Raji (cell line): ENCODE data around the gene SLC11A2.

Experiments used
- POLR2A ChIP-seq: IDR thresholded peaks from 2 replicates; pipeline ENCODE4 v1.6.1; 2011; ENCODE audit warnings: low read depth, low read length, control low read depth; ENCODE audit not compliant: insufficient read depth

The SLC11A2 gene

DNA sequence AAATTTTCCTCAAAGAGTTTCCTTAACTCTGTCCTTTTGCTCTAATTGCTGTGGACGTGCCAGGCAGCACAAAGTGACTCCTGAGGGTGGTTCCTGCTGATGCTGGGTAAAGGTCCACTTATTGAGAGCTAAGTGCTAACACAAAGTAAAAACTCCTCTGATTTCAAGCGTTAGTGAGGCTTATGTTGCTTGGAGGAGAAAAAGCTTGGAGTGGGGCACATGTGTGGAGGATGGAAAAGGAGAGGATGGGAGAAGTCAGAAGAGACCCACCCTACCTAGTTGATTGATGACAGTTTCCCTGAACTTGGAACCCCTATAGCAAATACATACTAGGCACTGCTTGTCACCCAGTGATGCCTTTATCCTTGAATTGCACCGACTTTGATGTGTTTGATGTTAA is 10.1 kb upstream of the SLC11A2 start:
- TF ChIP-seq POLR2A, result no peak

DNA sequence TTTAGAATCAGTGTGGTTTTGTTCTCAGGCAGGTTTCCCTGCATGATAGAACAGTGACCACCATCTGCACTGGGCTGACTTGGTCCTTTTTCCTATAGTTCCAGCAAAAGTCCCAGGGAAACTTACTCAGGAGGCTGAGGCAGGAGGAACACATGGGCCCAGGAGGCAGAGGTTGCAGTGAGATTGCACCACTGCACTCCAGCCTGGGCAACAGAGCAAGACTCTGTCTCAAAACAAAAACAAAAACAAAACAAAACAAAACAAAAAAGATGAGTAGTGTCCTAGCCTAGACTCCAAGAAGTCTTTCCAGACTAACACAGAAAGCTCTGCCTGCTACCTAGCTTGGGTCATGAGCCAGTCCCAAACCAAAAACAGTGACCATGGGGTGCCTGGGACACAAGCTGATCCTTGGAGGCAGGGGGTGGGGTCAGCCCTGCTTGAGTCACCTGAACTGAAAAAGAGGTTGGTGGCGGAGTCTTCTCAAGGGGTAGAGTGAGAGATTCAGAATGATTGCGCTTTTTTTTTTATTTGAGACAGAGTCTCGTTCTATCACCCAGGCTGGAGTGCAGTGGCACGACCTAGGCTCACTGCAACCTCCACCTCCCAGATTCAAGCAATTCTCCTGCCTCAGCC is 7.4 kb upstream of the SLC11A2 start:
- no peak for TF ChIP-seq POLR2A

DNA sequence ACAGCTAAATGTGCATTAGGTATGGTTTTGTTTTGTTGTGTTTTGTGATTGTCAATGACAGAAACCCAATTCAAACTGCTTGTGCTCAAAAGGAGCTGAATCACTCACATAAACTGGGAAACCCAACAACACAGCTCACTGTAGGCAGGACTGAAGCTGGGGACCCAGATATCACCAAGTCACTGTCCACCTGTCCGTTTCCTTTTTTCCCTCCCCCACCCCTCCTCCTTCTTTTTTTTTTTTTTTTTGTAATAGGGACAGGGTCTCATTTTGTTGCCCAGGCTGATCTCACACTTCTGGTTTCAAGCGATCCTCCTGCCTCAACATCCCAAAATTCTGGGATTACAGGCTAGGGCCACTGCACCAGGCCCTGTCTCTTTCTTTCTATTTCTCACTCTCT is 6.9 kb upstream of the SLC11A2 start:
- no peak for TF ChIP-seq POLR2A

DNA sequence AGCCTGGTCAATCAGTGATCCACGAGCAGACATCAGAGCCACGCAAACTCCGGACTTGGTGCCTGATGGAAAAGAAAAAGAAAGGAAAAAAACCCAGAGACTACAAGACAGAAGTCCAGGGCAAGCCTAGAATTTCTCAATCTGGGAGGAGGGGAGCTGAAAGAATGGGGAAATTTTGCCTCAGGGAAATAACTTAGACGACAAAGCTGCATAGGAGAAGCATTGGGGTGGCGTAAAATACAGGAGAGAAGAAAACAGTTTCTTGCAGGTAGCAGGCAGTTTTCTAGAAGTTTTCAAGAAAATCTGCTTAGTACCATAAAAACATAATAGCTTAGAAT is 2.6 kb upstream of the SLC11A2 start:
- TF ChIP-seq POLR2A, result no peak

DNA sequence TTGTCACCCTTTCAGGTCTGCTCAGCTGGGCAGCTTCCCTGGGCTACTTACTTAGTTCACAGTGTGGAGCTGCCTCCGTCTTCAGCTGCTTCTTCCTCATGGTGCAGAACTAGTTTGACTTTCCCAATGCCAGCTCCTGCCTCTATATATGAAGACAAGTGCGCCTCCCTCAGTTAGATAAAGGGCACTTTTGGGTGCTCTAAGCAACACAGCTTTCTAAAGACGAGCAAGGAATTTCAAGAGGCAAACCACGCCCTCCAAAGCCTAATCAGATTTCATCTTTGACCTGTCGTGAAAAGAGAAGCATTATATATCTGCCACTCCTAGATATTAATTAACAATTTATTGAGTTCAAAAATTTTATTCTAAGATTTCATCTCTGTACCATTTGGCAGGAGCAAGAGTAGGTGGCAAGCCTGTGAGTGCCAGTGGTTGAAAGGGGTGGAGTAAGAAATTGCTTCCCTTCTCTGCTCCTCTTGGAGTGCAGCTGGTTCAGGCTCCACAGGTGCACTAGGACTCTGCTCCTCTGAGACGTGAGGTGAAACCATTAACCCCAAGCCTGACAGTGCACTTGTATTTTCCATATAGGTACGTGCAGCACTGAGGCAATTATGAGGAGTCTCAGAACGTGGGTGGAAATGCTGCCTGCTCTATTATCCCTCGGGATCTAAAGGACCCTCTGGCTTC is 2.1 kb upstream of the SLC11A2 start:
- 0 out of 2 replicates have a peak, but pooled peaks have one; percentile 17 for TF ChIP-seq POLR2A

DNA sequence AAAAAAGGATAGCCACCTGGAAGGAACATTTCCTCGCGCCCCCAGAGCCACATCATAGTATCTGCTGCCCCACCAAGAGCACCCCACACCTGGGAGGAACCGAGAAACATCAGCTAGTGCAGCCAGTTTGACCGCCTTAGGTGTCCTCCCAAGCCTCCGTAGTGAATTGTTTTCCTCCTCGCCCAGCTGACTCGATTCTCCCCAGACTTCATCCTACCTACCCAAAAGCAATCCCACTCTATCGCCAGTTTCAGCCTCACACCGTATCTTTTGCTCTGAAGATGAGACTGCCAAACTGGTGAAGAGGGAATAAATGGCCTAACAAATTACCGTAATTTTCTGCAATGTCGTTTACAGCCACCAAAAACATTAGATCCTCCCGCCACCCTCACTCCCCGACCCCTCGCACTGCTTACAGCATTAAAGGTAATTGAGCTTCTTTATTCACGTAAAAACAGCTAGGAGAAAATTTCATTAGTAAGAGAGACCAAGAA is 1.2 kb upstream of the SLC11A2 start:
- no peak for TF ChIP-seq POLR2A

DNA sequence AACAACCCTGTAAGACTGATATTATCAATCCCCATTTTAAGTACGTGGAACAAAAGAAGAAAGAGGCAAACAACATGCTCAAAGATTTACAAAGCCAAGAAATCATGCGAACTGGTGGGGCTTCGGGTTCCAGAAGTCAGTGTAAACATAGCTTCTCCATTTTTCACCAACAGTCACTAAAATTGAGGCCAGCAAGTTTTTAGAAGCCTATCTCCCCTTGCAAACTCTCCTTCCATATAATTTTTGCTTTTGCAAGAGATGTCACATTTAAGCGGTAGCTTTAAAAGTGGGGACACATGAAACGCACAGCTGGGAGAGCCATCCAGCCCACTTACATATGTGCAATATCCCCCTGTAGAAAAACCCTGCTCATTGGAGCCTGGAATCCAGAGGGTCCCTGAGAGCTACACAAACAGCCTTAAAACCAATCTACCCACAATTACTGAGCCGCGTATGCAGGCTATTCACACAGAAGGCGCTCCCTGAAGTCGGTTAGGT is 797 bp downstream of the SLC11A2 start:
- TF ChIP-seq POLR2A, result no peak

DNA sequence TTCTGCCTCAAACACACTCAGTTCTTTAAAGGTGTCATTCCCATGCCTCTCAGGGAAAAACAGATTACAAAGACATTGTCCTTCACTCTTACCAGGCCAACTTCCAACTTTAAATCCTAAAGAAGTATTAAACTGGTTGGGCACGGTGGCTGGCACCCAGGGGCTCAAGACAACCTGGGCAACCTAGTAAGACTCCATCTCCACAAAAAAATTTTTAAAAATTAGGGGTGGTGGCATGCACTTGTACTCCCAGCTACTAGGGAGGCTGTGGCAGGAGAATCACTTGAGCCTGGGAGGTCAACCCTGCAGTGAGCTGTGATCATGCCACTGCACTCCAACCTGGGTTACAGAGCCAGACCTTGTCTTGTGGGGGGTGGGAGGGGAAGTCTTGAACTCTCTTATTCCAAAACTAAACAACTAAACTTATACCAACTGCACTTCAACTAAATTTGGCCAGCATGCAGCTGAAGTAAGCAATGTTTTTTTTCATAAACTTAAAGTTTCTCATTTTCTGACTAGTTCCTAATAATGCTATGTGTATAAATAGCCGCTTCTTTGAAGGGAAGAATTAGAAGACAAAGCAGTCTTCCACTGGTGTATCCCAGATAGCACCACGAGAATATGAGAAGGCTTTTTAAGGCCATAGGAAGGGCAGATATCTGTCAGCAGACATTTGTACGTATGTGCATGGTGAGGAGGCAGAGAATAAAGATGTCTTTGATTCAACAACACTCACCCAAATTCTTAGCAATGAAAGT is 2.4 kb downstream of the SLC11A2 start:
- TF ChIP-seq POLR2A, result no peak

DNA sequence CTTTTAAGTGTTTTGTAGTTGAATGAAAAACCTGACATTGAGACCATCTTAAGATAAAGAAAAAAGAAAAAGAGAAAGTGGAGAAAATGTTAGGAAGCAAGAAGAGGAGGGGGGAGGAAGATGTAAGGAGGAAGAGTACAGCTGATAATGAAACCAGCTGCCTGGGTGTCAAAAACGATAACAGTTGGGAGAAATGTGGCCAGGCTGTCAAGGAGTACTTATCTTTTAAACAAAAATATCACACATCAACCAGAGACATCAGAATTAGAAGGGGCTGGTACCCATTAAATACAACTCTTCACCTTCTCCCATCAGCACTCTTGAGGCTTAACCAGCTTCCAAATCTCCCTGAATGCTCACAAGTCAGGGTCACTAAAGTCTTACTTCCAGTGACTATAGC is 4.5 kb downstream of the SLC11A2 start:
- no peak for TF ChIP-seq POLR2A

DNA sequence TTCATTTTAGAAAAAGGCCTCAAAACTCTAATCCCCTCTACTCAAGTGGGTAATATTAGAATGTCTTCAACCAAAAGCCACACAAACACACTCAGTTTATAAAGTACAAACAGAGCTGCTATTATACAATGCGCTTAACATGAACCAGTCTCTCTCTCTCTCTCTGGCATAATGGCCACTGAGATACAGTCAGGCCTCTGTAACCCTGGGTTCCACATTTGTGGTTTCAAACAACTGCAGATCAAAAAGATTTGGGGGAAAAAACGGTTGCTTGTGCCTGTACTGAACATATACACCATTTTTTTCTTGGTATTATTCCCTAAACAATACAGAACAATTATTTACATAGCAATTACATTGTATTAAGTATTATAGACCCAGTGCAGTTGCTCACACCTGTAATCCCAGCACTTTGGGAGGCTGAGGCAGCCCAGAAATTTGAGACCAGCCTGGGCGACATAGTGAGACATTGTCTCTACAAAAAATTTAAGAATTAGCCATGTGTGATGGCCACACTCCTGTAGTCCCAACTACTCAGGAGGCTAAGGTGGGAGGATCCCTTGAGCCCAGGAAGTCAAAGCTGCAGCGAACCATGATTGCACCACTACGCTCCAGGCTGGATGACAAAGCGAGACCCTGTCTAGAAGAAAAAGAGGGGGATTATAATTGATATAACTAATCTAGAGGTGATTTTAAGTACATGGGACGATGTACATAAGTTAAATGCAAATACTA is 5.6 kb downstream of the SLC11A2 start:
- TF ChIP-seq POLR2A, result no peak

DNA sequence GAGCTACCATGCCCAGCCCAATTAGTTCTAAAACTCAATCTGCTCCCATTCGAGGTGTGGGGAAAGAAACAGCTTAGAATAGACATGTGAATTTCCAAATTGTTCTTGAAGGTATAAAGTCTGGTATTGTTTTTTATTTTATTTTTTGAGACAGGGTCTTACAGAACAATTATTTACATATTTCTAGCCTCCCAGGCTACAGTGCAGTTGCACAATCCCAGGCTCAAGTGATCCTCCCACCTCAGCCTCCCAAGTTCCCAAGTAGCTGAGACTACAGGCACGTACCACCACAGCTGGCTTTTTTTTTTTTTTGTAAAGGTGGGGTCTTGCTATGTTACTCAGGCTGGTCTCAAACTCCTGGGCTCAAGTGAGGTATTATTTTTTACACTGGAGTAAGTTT is 6.3 kb downstream of the SLC11A2 start:
- TF ChIP-seq POLR2A, result no peak

DNA sequence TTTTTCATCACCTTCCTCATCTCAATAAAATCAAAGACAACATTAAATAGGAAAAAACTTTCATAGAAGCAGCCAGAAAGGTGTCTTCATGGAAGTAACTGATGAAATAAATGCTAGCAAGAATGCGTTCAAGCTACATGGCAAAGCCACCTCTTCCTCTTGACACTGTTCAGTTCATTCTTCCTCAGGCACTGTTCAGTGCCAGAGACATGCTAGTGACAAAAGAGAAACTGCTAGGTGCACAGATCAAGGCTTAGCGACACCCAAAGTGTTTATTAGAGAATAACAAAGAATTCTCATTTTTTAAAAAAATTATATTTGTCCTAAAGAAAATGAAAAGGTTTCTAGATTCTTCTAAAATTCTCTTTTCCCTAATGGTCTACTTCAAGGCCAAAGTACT is 7.2 kb downstream of the SLC11A2 start:
- no peak for TF ChIP-seq POLR2A

DNA sequence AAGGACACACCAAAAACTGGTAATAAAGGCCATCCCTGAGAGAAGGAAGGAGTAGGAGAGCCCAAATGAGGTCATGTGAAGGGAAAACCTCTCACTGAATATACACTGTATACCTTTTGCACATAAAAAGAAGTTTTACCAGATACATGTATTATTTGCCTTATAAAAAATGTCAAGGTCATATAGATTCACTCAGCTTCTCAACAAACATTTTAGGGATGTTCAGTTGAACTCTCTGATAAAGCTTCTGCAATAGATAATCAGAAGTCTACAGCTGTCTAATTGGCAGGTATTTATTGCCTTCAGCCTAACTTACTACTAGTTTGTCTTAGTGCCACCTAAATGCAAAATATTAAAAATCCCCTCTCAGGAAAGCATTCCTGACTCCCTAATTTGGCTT is 8.7 kb downstream of the SLC11A2 start:
- TF ChIP-seq POLR2A, result no peak

DNA sequence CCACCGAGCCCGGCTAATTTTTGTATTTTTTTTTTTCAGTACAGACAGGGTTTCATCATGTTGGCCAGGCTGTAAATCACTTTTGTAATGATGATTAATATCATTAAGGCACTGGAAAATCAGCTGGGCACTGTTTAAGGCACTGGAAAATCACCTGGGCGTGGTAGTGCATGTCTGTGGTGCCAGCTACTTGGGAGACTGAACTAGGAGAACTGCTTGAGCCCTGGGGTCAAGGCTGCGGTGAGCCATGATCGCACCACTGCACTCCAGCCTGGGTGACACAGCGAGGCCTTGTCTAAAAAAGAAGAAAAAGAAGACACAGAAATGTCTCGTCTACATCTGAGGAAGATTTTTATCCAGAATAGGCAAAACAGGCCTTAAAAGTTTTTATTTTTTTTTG is 12.7 kb downstream of the SLC11A2 start:
- TF ChIP-seq POLR2A, result no peak

DNA sequence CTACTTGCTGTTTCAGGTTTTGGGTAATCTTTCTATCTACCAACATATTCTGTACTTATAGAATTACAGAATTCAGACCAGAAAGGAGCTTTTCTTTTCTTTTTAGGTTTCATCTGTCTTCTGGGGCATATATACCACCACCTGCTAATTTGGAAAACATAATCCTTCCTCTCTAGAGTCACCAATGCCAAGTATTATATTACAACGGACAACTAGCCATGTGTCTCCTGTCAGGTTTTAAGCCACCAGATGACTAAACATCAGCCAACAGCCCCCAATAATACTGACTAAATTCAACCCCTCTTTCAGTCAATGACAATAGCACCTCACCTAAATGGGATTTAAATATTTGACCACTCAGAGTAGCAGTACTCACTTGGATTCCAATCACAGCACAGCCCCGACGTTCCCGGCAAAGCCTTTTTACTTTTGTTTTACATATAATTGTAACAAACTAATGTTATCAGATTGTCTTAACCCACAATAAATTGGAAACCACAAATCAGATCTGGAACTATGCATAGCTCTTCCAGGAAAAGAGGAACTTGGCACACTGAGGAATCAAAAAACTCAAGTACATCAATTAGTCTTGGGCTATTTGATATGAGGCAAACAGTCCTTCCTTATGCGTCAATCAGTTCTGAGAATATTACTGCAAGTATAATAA is 13.5 kb downstream of the SLC11A2 start:
- no peak for TF ChIP-seq POLR2A

DNA sequence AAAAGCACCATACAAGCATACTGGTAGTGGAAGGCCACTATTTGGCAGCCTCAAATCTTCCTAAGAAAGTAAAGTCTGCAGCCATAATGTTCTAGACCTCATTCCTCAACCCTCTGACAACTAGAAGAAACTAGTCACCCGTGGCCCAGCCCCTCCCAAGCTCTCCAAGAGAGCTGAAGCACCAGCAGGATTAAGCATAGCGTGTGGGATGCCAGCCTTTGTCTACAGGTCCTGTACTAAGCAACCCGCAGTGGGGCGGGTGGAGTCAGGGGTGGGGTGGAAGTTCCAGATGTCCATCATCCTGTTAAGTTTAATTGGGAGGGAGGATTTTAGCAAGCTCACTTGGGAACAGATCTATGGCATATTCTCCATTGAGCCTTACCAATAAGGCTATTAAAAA is 14.2 kb downstream of the SLC11A2 start:
- TF ChIP-seq POLR2A, result no peak

DNA sequence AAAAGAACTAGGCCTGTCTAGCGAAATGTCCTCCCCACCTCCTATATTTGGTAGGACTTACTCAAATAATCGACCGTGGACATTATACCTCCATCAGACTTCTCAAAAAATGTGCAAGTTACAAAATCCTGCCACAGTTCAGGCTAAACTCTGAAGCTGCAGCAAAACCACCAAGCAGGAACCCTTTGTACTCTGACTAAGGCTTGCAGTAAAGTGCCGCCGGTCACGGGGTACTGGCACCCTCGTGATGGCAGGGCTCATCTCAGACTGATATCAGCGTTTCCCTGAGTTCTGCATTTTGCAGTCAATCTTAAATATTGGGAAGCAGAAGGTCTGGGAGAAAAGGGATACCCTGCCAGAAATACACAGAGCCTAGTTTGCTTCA is 17.1 kb downstream of the SLC11A2 start:
- TF ChIP-seq POLR2A, result no peak
